Fibroblast of villous mesenchyme (primary cell): ENCODE measurements around the gene C1RL. TPM values are rescaled to one million over a fixed set of nuclear protein-coding genes. Genes with fewer than 3 reads are reported as not detected.

Experiments
- DNase-seq: peaks from one replicate; pipeline ENCODE4 v3.0.0-alpha.2; 2010; ENCODE audit warnings: low read depth
- H3K4me3 ChIP-seq: 2 replicates; pipeline ENCODE4 v1.5.1; 2011; ENCODE audit warnings: low read depth, mild to moderate bottlenecking, low read length
- total RNA-seq: library from RNA; depleted of rRNA; stranded (reverse); fragments of >200 nt; gene quantifications from 2 replicates; pipeline ENCODE4 v1.2.3, GENCODE V29; 2012
- TF ChIP-seq, protein P1 (sequence below): IDR thresholded peaks from 2 replicates; pipeline ENCODE4 v1.5.1; 2012; ENCODE audit warnings: low read depth, mild to moderate bottlenecking, low read length; ENCODE audit not compliant: insufficient read depth

Gene C1RL
- total RNA-seq, 1 donor: 30.2 TPM

DNA sequence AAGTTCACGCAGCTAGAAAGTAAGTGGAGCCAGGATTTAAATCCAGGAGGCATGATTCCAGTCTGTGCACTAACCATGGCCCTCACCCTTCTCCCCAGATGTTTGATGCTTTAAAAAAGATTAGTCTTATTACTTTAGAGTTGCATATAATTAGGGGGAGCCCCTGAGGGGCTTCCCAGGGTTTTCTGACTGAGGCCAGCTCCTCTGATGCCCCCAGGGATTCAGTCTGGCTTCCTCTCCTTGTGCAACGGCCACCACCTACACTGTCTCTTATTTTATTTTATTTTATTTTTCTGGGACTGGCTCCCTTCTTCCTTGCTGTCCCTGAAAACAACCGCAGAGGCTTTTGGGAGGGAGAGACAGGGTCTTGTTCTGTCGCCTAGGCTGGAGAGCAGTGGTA is 43.8 kb upstream of the C1RL start:
- DNase-seq: no peak
- TF ChIP-seq, protein P1, sequence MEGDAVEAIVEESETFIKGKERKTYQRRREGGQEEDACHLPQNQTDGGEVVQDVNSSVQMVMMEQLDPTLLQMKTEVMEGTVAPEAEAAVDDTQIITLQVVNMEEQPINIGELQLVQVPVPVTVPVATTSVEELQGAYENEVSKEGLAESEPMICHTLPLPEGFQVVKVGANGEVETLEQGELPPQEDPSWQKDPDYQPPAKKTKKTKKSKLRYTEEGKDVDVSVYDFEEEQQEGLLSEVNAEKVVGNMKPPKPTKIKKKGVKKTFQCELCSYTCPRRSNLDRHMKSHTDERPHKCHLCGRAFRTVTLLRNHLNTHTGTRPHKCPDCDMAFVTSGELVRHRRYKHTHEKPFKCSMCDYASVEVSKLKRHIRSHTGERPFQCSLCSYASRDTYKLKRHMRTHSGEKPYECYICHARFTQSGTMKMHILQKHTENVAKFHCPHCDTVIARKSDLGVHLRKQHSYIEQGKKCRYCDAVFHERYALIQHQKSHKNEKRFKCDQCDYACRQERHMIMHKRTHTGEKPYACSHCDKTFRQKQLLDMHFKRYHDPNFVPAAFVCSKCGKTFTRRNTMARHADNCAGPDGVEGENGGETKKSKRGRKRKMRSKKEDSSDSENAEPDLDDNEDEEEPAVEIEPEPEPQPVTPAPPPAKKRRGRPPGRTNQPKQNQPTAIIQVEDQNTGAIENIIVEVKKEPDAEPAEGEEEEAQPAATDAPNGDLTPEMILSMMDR: no peak

DNA sequence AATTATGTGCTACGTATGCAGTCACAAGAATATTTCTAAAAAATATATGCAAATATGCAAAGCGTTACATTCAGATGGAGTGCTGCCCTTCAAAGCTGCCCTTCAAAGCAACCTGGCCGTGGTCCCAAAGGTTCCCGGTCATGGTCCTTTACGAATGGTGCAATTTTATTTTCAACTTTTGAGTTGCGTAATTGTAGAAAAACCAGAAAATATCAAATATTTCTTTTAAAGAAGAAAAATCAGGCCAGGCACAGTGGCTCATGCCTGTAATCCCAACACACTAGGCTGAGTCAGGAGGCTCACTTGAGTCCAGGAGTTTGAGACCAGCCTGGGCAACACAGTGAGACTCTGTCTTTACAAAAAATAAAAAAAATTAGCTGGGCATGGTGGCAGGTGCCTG is 42.5 kb upstream of the C1RL start:
- DNase-seq: no peak
- TF ChIP-seq, protein P1: no peak
- no peak overlapping the region for H3K4me3 ChIP-seq

More for the DNA sequence above, 43.8 kb upstream of the C1RL start:
- H3K4me3 ChIP-seq: no peak overlapping the region

DNA sequence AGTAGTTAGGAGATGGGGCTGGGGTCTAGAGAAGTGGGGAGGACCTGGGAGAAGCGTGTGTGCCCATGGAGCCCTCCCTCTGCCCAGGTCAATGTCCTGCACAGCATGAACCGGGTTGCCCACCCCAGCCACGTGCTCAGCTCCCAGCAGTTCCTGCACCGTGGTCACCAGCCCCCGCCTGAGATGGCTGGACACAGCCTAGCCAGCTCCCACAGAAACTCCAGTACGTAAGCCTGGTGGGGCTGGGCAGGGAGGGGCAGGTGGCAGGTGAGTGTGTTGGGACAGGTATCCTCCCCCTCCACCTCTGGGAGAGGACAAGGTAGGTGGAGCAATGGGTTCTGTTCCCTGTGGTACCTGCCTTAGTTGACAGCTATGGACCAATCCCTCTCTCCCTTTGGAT is 41.8 kb upstream of the C1RL start:
- TF ChIP-seq, protein P1: no peak
- DNase-seq: no peak
- H3K4me3 ChIP-seq: no peak overlapping the region

- H3K4me3 ChIP-seq: no peak overlapping the region
- DNase-seq: no peak
- TF ChIP-seq, protein P1: no peak
These were observed 41.3 kb upstream of the C1RL start for GRCh38 chr12:7150356-7150755.

- H3K4me3 ChIP-seq: no peak overlapping the region
- no peak for DNase-seq
- TF ChIP-seq, protein P1: no peak
These were observed 37.9 kb upstream of the C1RL start for GRCh38 chr12:7146906-7147305.

GRCh38 chr12:7146228-7146627 is 37.2 kb upstream of the C1RL start:
- DNase-seq: no peak
- TF ChIP-seq, protein P1: no peak
- H3K4me3 ChIP-seq: no peak overlapping the region

GRCh38 chr12:7145671-7146070 is 36.7 kb upstream of the C1RL start:
- TF ChIP-seq, protein P1: no peak
- H3K4me3 ChIP-seq: no peak overlapping the region
- DNase-seq: no peak
